GM12874 (cell line): ENCODE results near the gene LETMD1.

ENCODE experiments used
- CTCF ChIP-seq: IDR thresholded peaks from 2 replicates; pipeline ENCODE4 v1.5.1; 2011; ENCODE audit warnings: low read depth, mild to moderate bottlenecking, control low read depth, low read length, moderate library complexity; ENCODE audit not compliant: insufficient read depth

LETMD1 gene

GRCh38 chr12:51047655-51048540 lies at the start of gene LETMD1:
TSS of gene LETMD1 (plus strand) at chr12:51048327. CDS start at chr12:51048357, 30 bp downstream.
- peak; percentile 97 for TF ChIP-seq CTCF

- no peak for TF ChIP-seq CTCF
Measured at GRCh38 chr12:50999093-50999492, 49.0 kb upstream of the LETMD1 start.

GRCh38 chr12:51000245-51000644 lies 47.9 kb upstream of the LETMD1 start:
- TF ChIP-seq CTCF = no peak

GRCh38 chr12:51001799-51002198 lies 46.3 kb upstream of the LETMD1 start:
- no peak for TF ChIP-seq CTCF

- no peak for TF ChIP-seq CTCF
Measured at GRCh38 chr12:51004504-51004903, 43.6 kb upstream of the LETMD1 start.

- no peak for TF ChIP-seq CTCF
Measured at GRCh38 chr12:51005030-51005429, 43.1 kb upstream of the LETMD1 start.

- no peak for TF ChIP-seq CTCF
Measured at GRCh38 chr12:51005671-51006070, 42.5 kb upstream of the LETMD1 start.
